DLD1 (cell line): Measurements from ENCODE around the gene CSNK1A1.
"Not testable (repeated sequence)": the region's sequence is repeated elsewhere in the genome, so short reads cannot be mapped to it uniquely, and the experiment has no call there.

Experiments used
- in situ Hi-C: cut with HindIII; loops from 2 replicates; pipeline ENCODE4 v1.10.0; 2017; ENCODE audit warnings: low sequenced_read_pairs

CSNK1A1 gene

GRCh38 chr5:149532413-149532812, 18.8 kb downstream of the CSNK1A1 start:
- in situ Hi-C loops: no loop called here

- in situ Hi-C loops: no loop called here
These were observed 21.8 kb downstream of the CSNK1A1 start for GRCh38 chr5:149529463-149529862.

- in situ Hi-C loops: no loop called here
These were observed 22.8 kb downstream of the CSNK1A1 start for GRCh38 chr5:149528281-149529060.

- in situ Hi-C loops: no loop called here
These were observed 24.2 kb downstream of the CSNK1A1 start for GRCh38 chr5:149526845-149527590.

- in situ Hi-C loops: no loop called here
These were observed 29.2 kb downstream of the CSNK1A1 start for GRCh38 chr5:149521739-149522685.

- in situ Hi-C loops: no loop called here
These were observed 31.6 kb downstream of the CSNK1A1 start for GRCh38 chr5:149519601-149520000.

- in situ Hi-C loops: no loop called here
These were observed 32.6 kb downstream of the CSNK1A1 start for GRCh38 chr5:149518620-149519019.

- in situ Hi-C loops: no loop called here
These were observed 33.6 kb downstream of the CSNK1A1 start for GRCh38 chr5:149517461-149518122.

- in situ Hi-C loops: no loop called here
These were observed 36.7 kb downstream of the CSNK1A1 start for GRCh38 chr5:149514512-149514911.

- in situ Hi-C loops: not testable (repeated sequence)
These were observed 37.8 kb downstream of the CSNK1A1 start for GRCh38 chr5:149513372-149513947.

- in situ Hi-C loops: no loop called here
These were observed 41.1 kb downstream of the CSNK1A1 start for GRCh38 chr5:149510136-149510535.

- in situ Hi-C loops: no loop called here
These were observed 46.6 kb downstream of the CSNK1A1 start for GRCh38 chr5:149504677-149505076.

- in situ Hi-C loops: no loop called here
These were observed 48.2 kb downstream of the CSNK1A1 start for GRCh38 chr5:149503006-149503405.

GRCh38 chr5:149500922-149501582, 50.2 kb downstream of the CSNK1A1 start:
- in situ Hi-C loops: no loop called here

GRCh38 chr5:149498724-149499336, 52.4 kb downstream of the CSNK1A1 start:
- in situ Hi-C loops: no loop called here

- in situ Hi-C loops: no loop called here
These were observed 53.9 kb downstream of the CSNK1A1 start for GRCh38 chr5:149497357-149497756.

- in situ Hi-C loops: no loop called here
These were observed 54.3 kb downstream of the CSNK1A1 start for GRCh38 chr5:149496917-149497316.

GRCh38 chr5:149496166-149496565, 55.1 kb downstream of the CSNK1A1 start:
- in situ Hi-C loops: no loop called here

- in situ Hi-C loops: no loop called here
These were observed 55.6 kb downstream of the CSNK1A1 start for GRCh38 chr5:149495673-149496072.
